Fibroblast of upper back skin (primary cell): ENCODE results near the gene EEF2KMT.
"Not testable (repeated sequence)": the region's sequence is repeated elsewhere in the genome, so short reads cannot be mapped to it uniquely, and the experiment has no call there.

ENCODE experiments used
- DNase-seq: peaks from one replicate; pipeline ENCODE4 v3.0.0-alpha.2; 2013

EEF2KMT gene

GRCh38 chr16:5070431-5071186 lies 27.0 kb downstream of the EEF2KMT start:
- no peak for DNase-seq

- no peak for DNase-seq
Observed at GRCh38 chr16:5069854-5070253, 27.7 kb downstream of the EEF2KMT start.

- no peak for DNase-seq
Observed at GRCh38 chr16:5069048-5069447, 28.5 kb downstream of the EEF2KMT start.

- DNase-seq, result no peak
Observed at GRCh38 chr16:5066511-5066910, 31.1 kb downstream of the EEF2KMT start.

GRCh38 chr16:5065813-5066212 lies 31.8 kb downstream of the EEF2KMT start, which contains the start of gene C16orf89:
TSS of gene C16orf89 (minus strand) at chr16:5065956. CDS start at chr16:5065908, 48 bp downstream.
- DNase-seq, result no peak

GRCh38 chr16:5065326-5065725 lies 32.3 kb downstream of the EEF2KMT start:
- DNase-seq, result no peak

- no peak for DNase-seq
Observed at GRCh38 chr16:5064915-5065314, 32.7 kb downstream of the EEF2KMT start.

GRCh38 chr16:5062790-5063765 lies 34.5 kb downstream of the EEF2KMT start:
- DNase-seq, result no peak

GRCh38 chr16:5062051-5062450 lies 35.5 kb downstream of the EEF2KMT start:
- no peak for DNase-seq

- DNase-seq, result no peak
Observed at GRCh38 chr16:5060073-5060641, 37.4 kb downstream of the EEF2KMT start.

GRCh38 chr16:5059386-5060072 lies 38.1 kb downstream of the EEF2KMT start:
- no peak for DNase-seq

GRCh38 chr16:5058476-5058875 lies 39.1 kb downstream of the EEF2KMT start:
- DNase-seq, result peak; percentile 37

- DNase-seq, result no peak
Observed at GRCh38 chr16:5056352-5056751, 41.2 kb downstream of the EEF2KMT start.

- no peak for DNase-seq
Observed at GRCh38 chr16:5054876-5055865, 42.4 kb downstream of the EEF2KMT start.

- no peak for DNase-seq
Observed at GRCh38 chr16:5046914-5047313, 50.7 kb downstream of the EEF2KMT start.

- DNase-seq, result no peak
Observed at GRCh38 chr16:5045499-5046115, 52.0 kb downstream of the EEF2KMT start.

GRCh38 chr16:5044581-5044980 lies 53.0 kb downstream of the EEF2KMT start:
- not testable (repeated sequence) for DNase-seq

- DNase-seq, result no peak
Observed at GRCh38 chr16:5044011-5044540, 53.5 kb downstream of the EEF2KMT start.

- DNase-seq, result peak; percentile 24
Observed at GRCh38 chr16:5042574-5043171, 54.9 kb downstream of the EEF2KMT start.

- peak; percentile 69 for DNase-seq
Observed at GRCh38 chr16:5041600-5042133, 55.9 kb downstream of the EEF2KMT start.
